RWPE1 (cell line): ENCODE results near the gene CATSPERD.

Experiments used
- CTCF ChIA-PET: fragments of 350-600 bp; sonication (Branson Sonifier 250); formaldehyde crosslinking; extraction: SDS; loops from one replicate; lab custom pipeline; 2021; lab: Yijun Ruan, JAX
- POLR2A ChIA-PET: fragments of 400-600 bp; formaldehyde crosslinking; extraction: SDS; loops from one replicate; lab custom pipeline; 2020; ENCODE audit warnings: antibody characterized with exemption; ENCODE audit not compliant: low non-redundant PET; lab: Yijun Ruan, JAX
- DNase-seq: peaks from one replicate; pipeline ENCODE4 v3.0.0; 2012; ENCODE audit warnings: low spot score
- H3K27ac ChIP-seq: fragments of 450-650 bp; 2 replicates; pipeline ENCODE4 v1.5.1; 2017
- CTCF ChIP-seq: fragments of 450-650 bp; conservative IDR thresholded peaks from 2 replicates; pipeline ENCODE4 v1.5.1; 2017; ENCODE audit warnings: low read depth, mild to moderate bottlenecking

The CATSPERD gene

GRCh38 chr19:5719961-5720790 is at the start of gene CATSPERD, which contains the start of gene LONP1:
Gene CATSPERD (plus strand): TSS chr19:5720637. CDS start chr19:5720738, 101 bp downstream.
Gene LONP1 (minus strand): TSS chr19:5720146. CDS start chr19:5720132, 14 bp downstream.
- POLR2A ChIA-PET, result interaction anchor here (0.6 to 0.8 kb wide), 4 partner anchors 14 to 903 kb away, joined by 3 to 9 read pairs (median 4); no protein-coding TSS in a partner anchor
- peak; percentile 90 for TF ChIP-seq CTCF
- H3K27ac ChIP-seq, result peak within 1 kb of the TSS; percentile 96
- CTCF ChIA-PET, result interaction anchor here (0.6 to 1.3 kb wide), 6 partner anchors 47 to 1995 kb away, joined by 3 to 4 read pairs (median 3); partner anchors contain the start of gene CLPP
- peak; percentile 99 for DNase-seq

- CTCF ChIA-PET, result interaction anchor here (0.6 kb wide), 1 partner anchor 136 kb away, joined by 3 read pairs; no protein-coding TSS in a partner anchor
- peak overlapping the region; percentile 49 for H3K27ac ChIP-seq
- POLR2A ChIA-PET, result no interaction called here
- DNase-seq, result no peak
- TF ChIP-seq CTCF, result no peak
Observed at GRCh38 chr19:5671600-5671999, 48.8 kb upstream of the CATSPERD start.

- H3K27ac ChIP-seq, result peak overlapping the region; percentile 49
- TF ChIP-seq CTCF, result no peak
- CTCF ChIA-PET, result no interaction called here
- no peak for DNase-seq
- POLR2A ChIA-PET, result no interaction called here
Observed at GRCh38 chr19:5672708-5673459, 47.6 kb upstream of the CATSPERD start.

- DNase-seq, result no peak
- CTCF ChIA-PET, result no interaction called here
- no peak overlapping the region for H3K27ac ChIP-seq
- TF ChIP-seq CTCF, result no peak
- POLR2A ChIA-PET, result no interaction called here
Observed at GRCh38 chr19:5673752-5674151, 46.7 kb upstream of the CATSPERD start.

- peak overlapping the region; percentile 5; the same call in 1 of the 2 replicates for H3K27ac ChIP-seq
- no peak for DNase-seq
- CTCF ChIA-PET, result interaction anchor here (0.7 to 1.7 kb wide), 2 partner anchors 8 to 15 kb away, joined by 4 read pairs; no protein-coding TSS in a partner anchor
- POLR2A ChIA-PET, result no interaction called here
- no peak for TF ChIP-seq CTCF
Observed at GRCh38 chr19:5674714-5675113, 45.7 kb upstream of the CATSPERD start.
